SU-DHL-6 (cell line): ENCODE data around the gene SMARCAL1.

ENCODE experiments used
- H2AFZ ChIP-seq: fragments of 200-600 bp; sonication (generic); 2 replicates; pipeline ENCODE4 v1.6.1; 2014; ENCODE audit warnings: low read depth, mild to moderate bottlenecking, moderate library complexity, mixed read lengths, antibody characterized with exemption, low read length; ENCODE audit not compliant: severe bottlenecking
- H3F3A ChIP-seq: fragments of 200-600 bp; shearing (Covaris generic); 2 replicates; pipeline ENCODE4 v1.6.0; 2016; ENCODE audit warnings: antibody characterized with exemption, mild to moderate bottlenecking; ENCODE audit not compliant: insufficient read depth
- H3K27ac ChIP-seq: fragments of 200-600 bp; sonication (generic); 2 replicates; pipeline ENCODE4 v1.5.1; 2016; ENCODE audit warnings: low read depth, mild to moderate bottlenecking, low read length, moderate library complexity, mixed read lengths
- H3K27me3 ChIP-seq: fragments of 200-600 bp; sonication (generic), shearing (Covaris generic); 2 replicates; pipeline ENCODE4 v1.6.0; 2014; ENCODE audit warnings: mild to moderate bottlenecking, low read length
- H3K36me3 ChIP-seq: fragments of 200-600 bp; sonication (generic); 2 replicates; pipeline ENCODE4 v1.6.1; 2014; ENCODE audit warnings: mild to moderate bottlenecking, low read length, mixed read lengths
- H3K4me2 ChIP-seq: fragments of 300-600, 200-600 bp; shearing (Covaris generic), sonication (generic); 2 replicates; pipeline ENCODE4 v1.6.0; 2014; ENCODE audit warnings: low read length, low read depth, mild to moderate bottlenecking; ENCODE audit not compliant: poor library complexity, severe bottlenecking
- H3K4me3 ChIP-seq: fragments of 200-600 bp; sonication (generic); 2 replicates; pipeline ENCODE4 v1.5.1; 2014; ENCODE audit warnings: antibody characterized with exemption, low read length, mild to moderate bottlenecking, mixed read lengths; ENCODE audit not compliant: insufficient read depth, poor library complexity, severe bottlenecking
- H3K79me2 ChIP-seq: fragments of 200-600 bp; sonication (generic); 2 replicates; pipeline ENCODE4 v1.6.1; 2014; ENCODE audit warnings: mild to moderate bottlenecking, low read length, moderate library complexity; ENCODE audit not compliant: insufficient read depth
- H3K9ac ChIP-seq: fragments of 200-600 bp; sonication (generic); 2 replicates; pipeline ENCODE4 v1.7.0; 2014; ENCODE audit warnings: mild to moderate bottlenecking, low read length
- H3K9me2 ChIP-seq: fragments of 200-600 bp; sonication (generic); replicated peaks from 2 replicates; pipeline ENCODE4 v1.6.1; 2014; ENCODE audit warnings: low read length; ENCODE audit not compliant: insufficient read depth
- H3K9me3 ChIP-seq: fragments of 200-600 bp; sonication (generic); 2 replicates; pipeline ENCODE4 v1.6.1; 2014; ENCODE audit warnings: low read length, mixed read lengths; ENCODE audit not compliant: insufficient read depth
- H4K20me1 ChIP-seq: fragments of 200-600 bp; sonication (generic); 2 replicates; pipeline ENCODE4 v1.6.1; 2014; ENCODE audit warnings: low read depth, mild to moderate bottlenecking, antibody characterized with exemption, low read length, moderate library complexity, mixed read lengths
- CTCF ChIP-seq: fragments of 200-600 bp; sonication (generic); IDR thresholded peaks from one replicate; pipeline ENCODE4 v1.5.1; 2017; ENCODE audit warnings: antibody characterized with exemption, mild to moderate bottlenecking, low read length, moderate library complexity; ENCODE audit not compliant: insufficient read depth, poor library complexity, severe bottlenecking
- EZH2phosphoT487 ChIP-seq: fragments of 200-600 bp; sonication (generic), shearing (Covaris generic); conservative IDR thresholded peaks from 2 replicates; pipeline ENCODE4 v1.6.1; 2018; ENCODE audit warnings: mild to moderate bottlenecking, antibody characterized with exemption, low read length, moderate library complexity, mixed read lengths

The SMARCAL1 gene

GRCh38 chr2:216389570-216389969, 22.7 kb upstream of the SMARCAL1 start:
- Histone ChIP-seq H3K9ac (no peak overlapping the region), H4K20me1 (no peaks in the 10 kb centered on the region), H3K79me2 (no peaks in the 10 kb centered on the region), H3K36me3 (no peaks in the 10 kb centered on the region), H3K4me2 (no peak overlapping the region), H2AFZ (no peak overlapping the region), H3F3A (no peaks in the 10 kb centered on the region), H3K9me3 (no peaks in the 10 kb centered on the region), H3K9me2 (no peaks in the 10 kb centered on the region), H3K27me3 (no peaks in the 10 kb centered on the region), H3K4me3 (no peak overlapping the region), H3K27ac (no peak overlapping the region)
- TF ChIP-seq EZH2phosphoT487 (no peak), CTCF (no peak)

- no peak overlapping the region for H3K4me3 ChIP-seq
- H3K4me2 ChIP-seq: no peak overlapping the region
- no peaks in the 10 kb centered on the region for H3K79me2 ChIP-seq
- H3K36me3 ChIP-seq: no peaks in the 10 kb centered on the region
- H2AFZ ChIP-seq: no peak overlapping the region
- H4K20me1 ChIP-seq: no peaks in the 10 kb centered on the region
- H3K27ac ChIP-seq: no peak overlapping the region
- no peaks in the 10 kb centered on the region for H3K27me3 ChIP-seq
- H3K9me2 ChIP-seq: no peaks in the 10 kb centered on the region
- H3K9me3 ChIP-seq: no peaks in the 10 kb centered on the region
- H3K9ac ChIP-seq: no peak overlapping the region
- no peak for TF ChIP-seq EZH2phosphoT487
- no peak for TF ChIP-seq CTCF
- no peaks in the 10 kb centered on the region for H3F3A ChIP-seq
Measured at GRCh38 chr2:216391401-216391800, 20.9 kb upstream of the SMARCAL1 start.

- TF ChIP-seq EZH2phosphoT487 (no peak), CTCF (no peak)
Measured at GRCh38 chr2:216392018-216392562, 20.2 kb upstream of the SMARCAL1 start.

More at GRCh38 chr2:216392018-216392562, 20.2 kb upstream of the SMARCAL1 start:
- Histone ChIP-seq H3K9ac (no peak overlapping the region), H3K4me2 (no peak overlapping the region), H3K79me2 (no peaks in the 10 kb centered on the region), H3K9me2 (no peaks in the 10 kb centered on the region), H2AFZ (no peak overlapping the region), H3K36me3 (no peaks in the 10 kb centered on the region), H3K9me3 (no peaks in the 10 kb centered on the region), H3K27ac (no peak overlapping the region), H3K4me3 (no peak overlapping the region), H3K27me3 (no peaks in the 10 kb centered on the region), H3F3A (no peaks in the 10 kb centered on the region), H4K20me1 (no peaks in the 10 kb centered on the region)
